HCT116 (cell line): ENCODE data around the gene ZFYVE19. TPM values are rescaled to one million over a fixed set of nuclear protein-coding genes. Genes with fewer than 3 reads are reported as not detected.

Source experiments
- ATAC-seq: fragments of 200-7000 bp; cut with Tn5 transposase; 2 replicates; pipeline ENCODE4 v1.9.1; 2020; ENCODE audit warnings: mild to moderate bottlenecking, moderate library complexity
- BruUV-seq: library from RNA; stranded (reverse); fragments of 400-500 nt; replicated peaks from 2 replicates; lab custom pipeline; 2021; lab: Mats Ljungman, UMichigan
- CTCF ChIA-PET: fragments of 300-600 bp; sonication (Branson Sonifier 250); formaldehyde crosslinking; loops from one replicate; lab custom pipeline; 2021; ENCODE audit warnings: antibody characterized with exemption; lab: Charles Lee
- POLR2A ChIA-PET: fragments of 300-600, 350-600 bp; sonication (Branson Sonifier 250); formaldehyde crosslinking; loops from one replicate; lab custom pipeline; 2021; ENCODE audit warnings: antibody characterized with exemption; lab: Charles Lee
- RAD21 ChIA-PET, 2 experiments: fragments of 300-600 bp; sonication (Branson Sonifier 250); formaldehyde crosslinking; loops; one replicate each; lab custom pipeline; 2023; ENCODE audit warnings: low total read pairs in 2 of 2; ENCODE audit not compliant: uncharacterized antibody in 2 of 2, unreplicated experiment in 2 of 2, low non-redundant PET in 1 of 2; lab: Charles Lee
- DNase-seq: peaks from one replicate; pipeline ENCODE4 v3.0.0-alpha.2; 2010; ENCODE audit warnings: low read depth, low spot score
- H2AFZ ChIP-seq: fragments of 200-600 bp; shearing (Covaris generic), sonication (generic); 2 replicates; pipeline ENCODE4 v1.6.1; 2017; ENCODE audit warnings: low read depth, mixed run types, mixed read lengths, antibody characterized with exemption, low read length; ENCODE audit not compliant: poor library complexity, severe bottlenecking
- H3K27ac ChIP-seq: 2 replicates; pipeline ENCODE4 v1.5.1; 2012; ENCODE audit warnings: low read depth, low read length
- H3K27me3 ChIP-seq: fragments of 200-600 bp; sonication (generic); 2 replicates; pipeline ENCODE4 v1.6.1; 2016; ENCODE audit warnings: mixed run types, low read length, mixed read lengths; ENCODE audit not compliant: insufficient read depth
- H3K36me3 ChIP-seq, 2 experiments: fragments of 200-500 bp in 1 of 2; fragments of 200-600 bp in 1 of 2; sonication (Bioruptor generic) in 1 of 2; sonication (generic) in 1 of 2; 2 replicates each; pipeline versions ENCODE4 v1.5.1 to v1.6.1; 2014 to 2016; ENCODE audit warnings: low read length in 2 of 2, inconsistent platforms in 1 of 2, mixed read lengths in 1 of 2, mixed run types in 1 of 2; ENCODE audit not compliant: insufficient read depth in 2 of 2, control insufficient read depth in 1 of 2
- H3K4me1 ChIP-seq, 2 experiments: fragments of 200-600 bp in 1 of 2; sonication (generic) in 1 of 2; 2 replicates each; pipeline versions ENCODE4 v1.5.1 to v1.6.1; 2012 to 2017; ENCODE audit warnings: low read length in 2 of 2, inconsistent platforms in 1 of 2, mild to moderate bottlenecking in 1 of 2, mixed read lengths in 1 of 2, mixed run types in 1 of 2, moderate library complexity in 1 of 2; ENCODE audit not compliant: insufficient read depth in 2 of 2, control insufficient read depth in 1 of 2
- H3K4me2 ChIP-seq: fragments of 200-600 bp; sonication (generic); 2 replicates; pipeline ENCODE4 v1.6.1; 2017; ENCODE audit warnings: mixed run types, low read length, mixed read lengths
- H3K4me3 ChIP-seq, 2 experiments: fragments of 200-600 bp in 1 of 2; sonication (generic) in 1 of 2; replicated peaks in 1 of 2; 2 replicates each; pipeline ENCODE4 v1.5.1; 2011 to 2016; ENCODE audit warnings: low read length in 2 of 2, control low read depth in 1 of 2, low read depth in 1 of 2, mild to moderate bottlenecking in 1 of 2, mixed read lengths in 1 of 2, mixed run types in 1 of 2
- H3K79me2 ChIP-seq: fragments of 200-600 bp; sonication (generic); 2 replicates; pipeline ENCODE4 v1.6.1; 2017; ENCODE audit warnings: mild to moderate bottlenecking, mixed run types, low read length, moderate library complexity, mixed read lengths; ENCODE audit not compliant: insufficient read depth
- H3K9ac ChIP-seq: fragments of 200-600 bp; sonication (generic); 2 replicates; pipeline ENCODE4 v1.6.1; 2016; ENCODE audit warnings: low read length, mixed read lengths
- H3K9me2 ChIP-seq: fragments of 200-600 bp; sonication (generic), shearing (Covaris generic); 2 replicates; pipeline ENCODE4 v1.6.1; 2017; ENCODE audit warnings: mixed run types, mild to moderate bottlenecking, moderate library complexity; ENCODE audit not compliant: insufficient read depth
- H3K9me3 ChIP-seq, 2 experiments: fragments of 200-500 bp in 1 of 2; fragments of 200-600 bp in 1 of 2; sonication (Bioruptor generic) in 1 of 2; sonication (generic) in 1 of 2; 2 replicates each; pipeline ENCODE4 v1.6.1; 2014 to 2017; ENCODE audit warnings: low read length in 2 of 2, mixed read lengths in 2 of 2, inconsistent platforms in 1 of 2, low read depth in 1 of 2, mild to moderate bottlenecking in 1 of 2, mixed run types in 1 of 2, moderate library complexity in 1 of 2; ENCODE audit not compliant: control insufficient read depth in 1 of 2, insufficient read depth in 1 of 2
- H4K20me1 ChIP-seq: fragments of 200-600 bp; sonication (generic), shearing (Covaris generic); 2 replicates; pipeline ENCODE4 v1.6.1; 2017; ENCODE audit warnings: mixed run types, mild to moderate bottlenecking, moderate library complexity; ENCODE audit not compliant: insufficient read depth
- CBX3 ChIP-seq: IDR thresholded peaks from 2 replicates; pipeline ENCODE4 v1.6.1; 2012; ENCODE audit warnings: low read depth
- CEBPB ChIP-seq: IDR thresholded peaks from 2 replicates; pipeline ENCODE4 v1.6.1; 2012; ENCODE audit warnings: low read depth
- ELF1 ChIP-seq: IDR thresholded peaks from 2 replicates; pipeline ENCODE4 v1.6.1; 2012; ENCODE audit warnings: low read depth, borderline replicate concordance
- EZH2 ChIP-seq: fragments of 200-600 bp; sonication (generic); IDR thresholded peaks from 2 replicates; pipeline ENCODE4 v1.6.1; 2017; ENCODE audit warnings: antibody characterized with exemption, mixed run types
- FOSL1 ChIP-seq: IDR thresholded peaks from 2 replicates; pipeline ENCODE4 v1.6.1; 2012; ENCODE audit warnings: low read depth
- JUND ChIP-seq: IDR thresholded peaks from 2 replicates; pipeline ENCODE4 v1.6.1; 2012
- POLR2AphosphoS5 ChIP-seq: IDR thresholded peaks from 2 replicates; pipeline ENCODE4 v1.6.1; 2011; ENCODE audit warnings: mild to moderate bottlenecking, low read depth, low read length, moderate library complexity
- RAD21 ChIP-seq: IDR thresholded peaks from 2 replicates; pipeline ENCODE4 v1.6.1; 2012; ENCODE audit warnings: low read depth, mild to moderate bottlenecking
- REST ChIP-seq: IDR thresholded peaks from 2 replicates; pipeline ENCODE4 v1.6.1; 2012; ENCODE audit warnings: low read depth
- SIN3A ChIP-seq: IDR thresholded peaks from 2 replicates; pipeline ENCODE4 v1.6.1; 2012; ENCODE audit warnings: low read depth
- SP1 ChIP-seq: IDR thresholded peaks from 2 replicates; pipeline ENCODE4 v1.6.1; 2012; ENCODE audit warnings: low read depth
- SRF ChIP-seq: IDR thresholded peaks from 2 replicates; pipeline ENCODE4 v1.6.1; 2012; ENCODE audit warnings: low read depth
- YY1 ChIP-seq: IDR thresholded peaks from 2 replicates; pipeline ENCODE4 v1.6.1; 2011; ENCODE audit warnings: low read length, low read depth, moderate library complexity, mild to moderate bottlenecking; ENCODE audit not compliant: insufficient replicate concordance; ENCODE audit errors: extremely low read depth
- ZNF274 ChIP-seq: fragments of 200-500 bp; sonication (Bioruptor generic); IDR thresholded peaks from 2 replicates; pipeline ENCODE4 v1.6.1; 2014; ENCODE audit warnings: mild to moderate bottlenecking, low read depth, low read length, inconsistent platforms
- intact Hi-C: fragments of 100-400 bp; cut with micrococcal nuclease; formaldehyde crosslinking; loops from 2 replicates; pipeline ENCODE4 v1.10.0; 2022
- total RNA-seq: library from RNA; stranded (reverse); gene quantifications from one replicate; pipeline ENCODE4 v1.2.1, GENCODE V29; 2021; ENCODE audit not compliant: unreplicated experiment
- TF ChIP-seq, protein P1 (sequence below): IDR thresholded peaks from 2 replicates; pipeline ENCODE4 v1.6.1; 2011; ENCODE audit warnings: mild to moderate bottlenecking, low read length, moderate library complexity; ENCODE audit not compliant: insufficient replicate concordance; ENCODE audit errors: extremely low read depth
- TF ChIP-seq, protein P2 (sequence below): IDR thresholded peaks from 2 replicates; pipeline ENCODE4 v1.6.1; 2012

ZFYVE19 gene
- total RNA-seq, 1 experiment from 2014 or later: 29.1 TPM

DNA sequence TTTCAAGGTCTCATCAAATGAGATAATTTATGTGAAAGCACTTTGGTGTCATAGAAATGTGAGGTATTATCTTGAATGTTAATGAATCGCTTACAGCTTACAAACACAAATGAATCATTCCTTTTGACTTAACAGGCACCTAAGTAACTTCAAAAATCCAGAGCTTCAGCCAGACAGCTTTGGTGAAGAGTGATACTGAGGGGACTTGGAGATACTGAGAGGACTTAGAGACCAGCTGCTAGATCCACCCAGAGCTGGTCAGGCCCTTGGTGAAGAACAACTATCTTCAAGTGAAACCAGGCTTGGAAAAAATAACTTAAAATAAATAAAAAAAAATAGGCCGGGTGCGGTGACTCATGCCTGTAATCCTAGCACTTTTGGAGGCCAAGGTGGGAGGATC is 16.2 kb upstream of the ZFYVE19 start (continued):
- TF ChIP-seq, protein P1, sequence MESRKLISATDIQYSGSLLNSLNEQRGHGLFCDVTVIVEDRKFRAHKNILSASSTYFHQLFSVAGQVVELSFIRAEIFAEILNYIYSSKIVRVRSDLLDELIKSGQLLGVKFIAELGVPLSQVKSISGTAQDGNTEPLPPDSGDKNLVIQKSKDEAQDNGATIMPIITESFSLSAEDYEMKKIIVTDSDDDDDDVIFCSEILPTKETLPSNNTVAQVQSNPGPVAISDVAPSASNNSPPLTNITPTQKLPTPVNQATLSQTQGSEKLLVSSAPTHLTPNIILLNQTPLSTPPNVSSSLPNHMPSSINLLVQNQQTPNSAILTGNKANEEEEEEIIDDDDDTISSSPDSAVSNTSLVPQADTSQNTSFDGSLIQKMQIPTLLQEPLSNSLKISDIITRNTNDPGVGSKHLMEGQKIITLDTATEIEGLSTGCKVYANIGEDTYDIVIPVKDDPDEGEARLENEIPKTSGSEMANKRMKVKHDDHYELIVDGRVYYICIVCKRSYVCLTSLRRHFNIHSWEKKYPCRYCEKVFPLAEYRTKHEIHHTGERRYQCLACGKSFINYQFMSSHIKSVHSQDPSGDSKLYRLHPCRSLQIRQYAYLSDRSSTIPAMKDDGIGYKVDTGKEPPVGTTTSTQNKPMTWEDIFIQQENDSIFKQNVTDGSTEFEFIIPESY: no peak
- TF ChIP-seq ZNF274: no peak

- no peaks in the 10 kb centered on the region for H3K9me3 ChIP-seq
- H2AFZ ChIP-seq: no peak overlapping the region
- peak overlapping the region; percentile 79 for H3K27ac ChIP-seq
- H3K9me2 ChIP-seq: no peaks in the 10 kb centered on the region
- ATAC-seq (no peak), DNase-seq (no peak)
- H3K4me1 ChIP-seq: peaks cover 83 to 90% of the 10 kb centered on the region in 2 experiments
- H3K9ac ChIP-seq: peak overlapping the region; percentile 40
- no peaks in the 10 kb centered on the region for H3K27me3 ChIP-seq
- POLR2A ChIA-PET: interaction anchor here (2.7 kb wide), 1 partner anchor 15 kb away, joined by 9 read pairs; the partner anchor contains the start of genes DNAJC17 and ZFYVE19
- CTCF ChIA-PET: interaction anchor here (1.2 kb wide), 1 partner anchor 114 kb away, joined by 3 read pairs; no protein-coding TSS in a partner anchor
- RAD21 ChIA-PET: no interaction called here
- no peak overlapping the region for H3K4me3 ChIP-seq
- H4K20me1 ChIP-seq: peaks cover 4% of the 10 kb centered on the region; the same call in 1 of the 2 replicates
- H3K36me3 ChIP-seq: no peaks in the 10 kb centered on the region
- H3K79me2 ChIP-seq: peaks cover 48% of the 10 kb centered on the region
- peak overlapping the region; percentile 66 for H3K4me2 ChIP-seq
- BruUV-seq: no TSS peak
- intact Hi-C loops: no loop called here
- TF ChIP-seq FOSL1 (no peak), ZNF274 (no peak), SP1 (no peak), REST (no peak), EZH2 (no peak), SIN3A (no peak), JUND (no peak), RAD21 (no peak), YY1 (no peak), CBX3 (no peak), SRF (no peak), POLR2AphosphoS5 (no peak), ELF1 (no peak), CEBPB (no peak)
- TF ChIP-seq, protein P1: no peak
- TF ChIP-seq, protein P2, sequence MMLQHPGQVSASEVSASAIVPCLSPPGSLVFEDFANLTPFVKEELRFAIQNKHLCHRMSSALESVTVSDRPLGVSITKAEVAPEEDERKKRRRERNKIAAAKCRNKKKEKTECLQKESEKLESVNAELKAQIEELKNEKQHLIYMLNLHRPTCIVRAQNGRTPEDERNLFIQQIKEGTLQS: no peak
Observed at GRCh38 chr15:40792394-40792793, 14.5 kb upstream of the ZFYVE19 start.
